Lower lobe of right lung (tissue), 2 donors: ENCODE measurements around the gene ANGPTL2. TPM values are rescaled to one million over a fixed set of nuclear protein-coding genes. Genes with fewer than 3 reads are reported as not detected.
"Not testable (repeated sequence)": the region's sequence is repeated elsewhere in the genome, so short reads cannot be mapped to it uniquely, and the experiment has no call there.

Experiments used
- ATAC-seq, 2 donors: fragments of 200-7000 bp; cut with Tn5 transposase; one replicate each; pipeline ENCODE4 v1.9.1; 2020 to 2022; ENCODE audit warnings: mild to moderate bottlenecking in 2 of 2, moderate library complexity in 2 of 2
- DNase-seq: peaks from one replicate; pipeline ENCODE4 v3.0.0-alpha.2; 2020
- H3K27ac ChIP-seq: fragments of 200-600 bp; one replicate; pipeline ENCODE4 v1.8.0; 2022
- H3K27me3 ChIP-seq: fragments of 200-600 bp; one replicate; pipeline ENCODE4 v1.8.0; 2022; ENCODE audit warnings: low read depth
- H3K36me3 ChIP-seq: fragments of 200-600 bp; one replicate; pipeline ENCODE4 v1.8.0; 2022; ENCODE audit warnings: mild to moderate bottlenecking
- H3K4me1 ChIP-seq: fragments of 200-600 bp; one replicate; pipeline ENCODE4 v1.8.0; 2022
- H3K4me3 ChIP-seq: fragments of 200-600 bp; one replicate; pipeline ENCODE4 v1.8.0; 2022; ENCODE audit warnings: mild to moderate bottlenecking
- H3K9me3 ChIP-seq: fragments of 200-600 bp; one replicate; pipeline ENCODE4 v1.8.0; 2022
- intact Hi-C: fragments of 100-400 bp; cut with DNase I; formaldehyde crosslinking; loops from one replicate; pipeline ENCODE4 v1.11.0; 2022
- long read RNA-seq: library from polyadenylated mRNA; unstranded; transcript quantifications from one replicate; pipeline ENCODE4 v2.0.0, GENCODE V29; 2021
- total RNA-seq: library from RNA; stranded (reverse); fragmentation: NEBNext Ultra II Directional; extraction: Animal tissue kit (Norgen Biotek cat#: 25700); gene quantifications from one replicate; pipeline ENCODE4 v1.2.1, GENCODE V29; 2021
- TF ChIP-seq, protein P1 (sequence below): fragments of 200-600 bp; IDR thresholded peaks from one replicate; pipeline ENCODE4 v1.8.0; 2022; ENCODE audit warnings: antibody characterized with exemption, mild to moderate bottlenecking
- donor health status: DM: no; HTN: yes; CAD: no; lungs with severe emphysema.

Gene ANGPTL2, protein sequence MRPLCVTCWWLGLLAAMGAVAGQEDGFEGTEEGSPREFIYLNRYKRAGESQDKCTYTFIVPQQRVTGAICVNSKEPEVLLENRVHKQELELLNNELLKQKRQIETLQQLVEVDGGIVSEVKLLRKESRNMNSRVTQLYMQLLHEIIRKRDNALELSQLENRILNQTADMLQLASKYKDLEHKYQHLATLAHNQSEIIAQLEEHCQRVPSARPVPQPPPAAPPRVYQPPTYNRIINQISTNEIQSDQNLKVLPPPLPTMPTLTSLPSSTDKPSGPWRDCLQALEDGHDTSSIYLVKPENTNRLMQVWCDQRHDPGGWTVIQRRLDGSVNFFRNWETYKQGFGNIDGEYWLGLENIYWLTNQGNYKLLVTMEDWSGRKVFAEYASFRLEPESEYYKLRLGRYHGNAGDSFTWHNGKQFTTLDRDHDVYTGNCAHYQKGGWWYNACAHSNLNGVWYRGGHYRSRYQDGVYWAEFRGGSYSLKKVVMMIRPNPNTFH
- total RNA-seq: 11.4 TPM
- long read RNA-seq, partial matches to known transcripts: 0 of 5 reads
- long read RNA-seq, other reads (novel, unspliced or antisense): 3 of 5 reads

DNA sequence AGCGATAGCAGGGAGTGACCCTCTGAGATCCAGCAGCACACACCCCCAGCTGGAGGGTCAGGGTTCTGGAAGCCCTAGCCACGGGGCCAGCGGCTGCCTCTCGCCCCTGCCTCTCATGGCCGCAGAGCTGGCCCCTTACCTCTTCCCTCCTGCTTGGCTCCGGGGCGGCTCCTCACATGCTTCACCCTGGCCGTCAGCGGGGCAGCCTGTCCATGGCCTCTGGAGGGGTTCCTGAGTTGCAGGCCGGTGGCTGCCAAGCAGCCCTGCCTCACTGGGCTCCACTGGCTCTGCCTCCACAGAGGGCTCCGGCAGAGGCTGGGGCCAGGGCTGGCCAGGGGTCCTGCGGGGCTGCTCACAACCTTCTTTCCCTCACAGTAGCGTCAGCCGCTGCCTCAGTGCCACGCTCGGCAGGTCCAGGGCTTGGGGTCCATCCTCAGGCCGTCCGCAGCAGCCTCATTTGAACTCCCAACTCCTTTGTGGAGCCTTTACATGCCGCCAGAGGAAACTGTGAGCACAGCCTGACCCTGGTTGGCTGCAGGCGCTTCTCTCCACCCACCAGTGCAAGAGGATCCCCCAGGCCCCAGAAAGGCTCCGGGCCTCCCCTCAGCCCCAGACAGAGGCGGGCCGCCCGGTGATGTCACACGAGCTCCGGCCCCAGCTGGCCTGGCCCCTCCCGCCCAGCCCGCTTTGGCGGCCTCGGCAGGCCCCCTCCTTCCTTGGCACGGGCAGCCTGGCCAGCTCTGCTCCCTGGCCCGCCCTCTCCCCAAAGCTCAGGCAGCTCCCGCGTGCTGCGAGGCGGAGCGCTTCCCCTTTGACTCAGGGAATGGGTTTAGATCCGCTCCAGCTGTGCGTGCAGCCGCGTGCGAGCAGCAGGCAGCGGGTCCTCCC is at the start of gene ANGPTL2:
Gene ANGPTL2, minus strand, starts transcription at position 460 of the 888 bp plus-strand sequence. CDS start 13,904 bp downstream, outside the sequence.
- ATAC-seq (peak; percentile 92 to 93), DNase-seq (peak; percentile 80)
- Histone ChIP-seq H3K9me3 (no peaks in the 10 kb centered on the region), H3K36me3 (no peaks in the 10 kb centered on the region), H3K4me3 (peak within 1 kb of the TSS; percentile 63), H3K27ac (peak within 1 kb of the TSS; percentile 83), H3K27me3 (peaks cover 6% of the 10 kb centered on the region), H3K4me1 (peaks cover 24% of the 10 kb centered on the region)
- TF ChIP-seq, protein P1, sequence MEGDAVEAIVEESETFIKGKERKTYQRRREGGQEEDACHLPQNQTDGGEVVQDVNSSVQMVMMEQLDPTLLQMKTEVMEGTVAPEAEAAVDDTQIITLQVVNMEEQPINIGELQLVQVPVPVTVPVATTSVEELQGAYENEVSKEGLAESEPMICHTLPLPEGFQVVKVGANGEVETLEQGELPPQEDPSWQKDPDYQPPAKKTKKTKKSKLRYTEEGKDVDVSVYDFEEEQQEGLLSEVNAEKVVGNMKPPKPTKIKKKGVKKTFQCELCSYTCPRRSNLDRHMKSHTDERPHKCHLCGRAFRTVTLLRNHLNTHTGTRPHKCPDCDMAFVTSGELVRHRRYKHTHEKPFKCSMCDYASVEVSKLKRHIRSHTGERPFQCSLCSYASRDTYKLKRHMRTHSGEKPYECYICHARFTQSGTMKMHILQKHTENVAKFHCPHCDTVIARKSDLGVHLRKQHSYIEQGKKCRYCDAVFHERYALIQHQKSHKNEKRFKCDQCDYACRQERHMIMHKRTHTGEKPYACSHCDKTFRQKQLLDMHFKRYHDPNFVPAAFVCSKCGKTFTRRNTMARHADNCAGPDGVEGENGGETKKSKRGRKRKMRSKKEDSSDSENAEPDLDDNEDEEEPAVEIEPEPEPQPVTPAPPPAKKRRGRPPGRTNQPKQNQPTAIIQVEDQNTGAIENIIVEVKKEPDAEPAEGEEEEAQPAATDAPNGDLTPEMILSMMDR: no peak
- intact Hi-C loops: no loop called here

DNA sequence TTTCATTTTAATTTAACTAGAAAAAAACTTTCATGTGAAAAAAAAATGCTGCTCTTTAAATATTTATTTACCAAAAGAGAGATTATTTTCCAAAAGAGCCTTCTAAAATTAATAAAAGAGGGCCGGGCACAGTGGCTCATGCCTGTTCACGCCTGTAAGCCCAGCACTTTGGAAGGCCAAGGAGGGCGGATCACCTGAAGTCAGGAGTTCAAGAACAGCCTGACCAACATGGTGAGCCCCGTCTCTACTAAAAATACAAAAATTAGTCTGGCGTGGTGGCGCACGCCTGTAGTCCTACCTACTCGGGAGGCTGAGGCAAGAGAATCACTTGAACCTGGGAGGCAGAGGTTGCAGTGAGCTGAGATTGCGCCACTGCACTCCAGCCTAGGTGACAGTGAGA is 48.9 kb upstream of the ANGPTL2 start:
- H3K36me3 ChIP-seq, H3K4me1 ChIP-seq, H3K9me3 ChIP-seq, ATAC-seq, H3K4me3 ChIP-seq, H3K27ac ChIP-seq, intact Hi-C loops, H3K27me3 ChIP-seq, DNase-seq: not testable (repeated sequence)

DNA sequence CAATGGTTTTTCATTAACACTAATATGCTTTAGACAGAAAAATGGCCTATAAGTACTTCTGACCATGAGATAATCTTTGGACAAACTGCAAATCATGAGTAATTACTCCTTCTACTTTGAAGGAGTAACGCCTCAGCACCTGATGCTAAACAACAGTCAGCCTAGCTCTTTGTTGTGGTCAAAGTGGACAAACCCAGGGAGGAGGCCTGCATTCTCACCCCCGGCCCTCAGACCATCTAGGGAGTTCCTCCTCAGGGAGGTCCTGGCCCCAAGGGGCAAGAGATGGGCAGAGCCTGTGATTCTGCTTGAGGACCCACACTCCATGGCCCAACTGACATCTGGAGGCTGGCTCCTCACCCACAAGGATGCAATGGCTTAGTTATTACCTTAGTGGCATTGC is 48.2 kb upstream of the ANGPTL2 start:
- Histone ChIP-seq H3K9me3 (no peaks in the 10 kb centered on the region), H3K4me1 (no peaks in the 10 kb centered on the region), H3K4me3 (no peak overlapping the region), H3K27me3 (no peaks in the 10 kb centered on the region), H3K27ac (no peak overlapping the region), H3K36me3 (peaks cover 7% of the 10 kb centered on the region)
- TF ChIP-seq, protein P1: no peak
- no peak for ATAC-seq
- intact Hi-C loops: no loop called here
- DNase-seq: no peak

DNA sequence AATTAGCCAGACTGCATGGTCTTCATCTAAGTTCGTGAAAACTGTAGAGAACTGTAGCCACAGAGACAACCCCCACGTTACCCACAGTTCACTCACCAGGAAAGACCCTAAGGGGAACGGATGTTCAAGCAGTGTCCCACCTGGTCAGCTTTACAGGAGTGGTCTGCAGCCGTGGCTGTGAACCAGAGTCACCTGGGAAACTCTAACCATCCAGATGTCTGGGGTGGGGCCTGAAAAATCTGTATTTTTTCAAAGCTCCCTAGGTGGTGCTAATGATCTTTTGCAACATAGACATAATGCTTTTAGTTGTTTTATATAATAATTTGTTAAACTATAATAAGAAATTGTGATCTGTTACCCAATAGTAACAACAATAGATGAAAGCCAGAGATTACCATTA is 47.7 kb upstream of the ANGPTL2 start:
- Histone ChIP-seq H3K27me3 (no peaks in the 10 kb centered on the region), H3K36me3 (peaks cover 7% of the 10 kb centered on the region), H3K4me3 (no peak overlapping the region), H3K9me3 (no peaks in the 10 kb centered on the region), H3K4me1 (no peaks in the 10 kb centered on the region), H3K27ac (no peak overlapping the region)
- TF ChIP-seq, protein P1: no peak
- no peak for DNase-seq
- intact Hi-C loops: no loop called here
- no peak for ATAC-seq

DNA sequence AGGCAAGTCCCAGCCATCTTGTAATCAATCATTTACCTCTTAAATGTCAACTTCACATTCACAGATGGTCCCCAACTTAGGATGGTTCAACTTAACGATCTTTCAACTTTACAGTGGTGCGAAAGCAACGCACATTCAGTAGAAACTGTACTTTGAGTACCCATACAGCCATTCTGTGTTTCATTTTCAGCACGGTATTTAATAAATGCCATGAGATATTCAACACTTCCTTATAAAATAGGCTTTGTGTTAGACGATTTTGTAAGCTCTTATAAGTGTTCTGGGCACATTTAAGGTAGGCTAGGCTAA is 47.1 kb upstream of the ANGPTL2 start:
- TF ChIP-seq, protein P1: no peak
- Histone ChIP-seq H3K27me3 (no peaks in the 10 kb centered on the region), H3K4me1 (no peaks in the 10 kb centered on the region), H3K4me3 (no peak overlapping the region), H3K9me3 (no peaks in the 10 kb centered on the region), H3K27ac (no peak overlapping the region), H3K36me3 (peaks cover 7% of the 10 kb centered on the region)
- DNase-seq (no peak), ATAC-seq (no peak)
- intact Hi-C loops: no loop called here
